GM19468 (cell line): Measurements from ENCODE around the gene RAI2.

Experiments used
- ATAC-seq: cut with Tn5 transposase; IDR thresholded peaks from one replicate; pipeline ENCODE4 v1.9.1; 2021; ENCODE audit warnings: mild to moderate bottlenecking, moderate library complexity, moderate number of reproducible peaks; ENCODE audit not compliant: unreplicated experiment; ENCODE audit errors: extremely low read depth

The RAI2 gene

GRCh38 chrX:17860811-17861488 is at the start of gene RAI2:
Gene RAI2 (minus strand): TSS chrX:17861298. CDS start chrX:17802010, 59,288 bp downstream.
- ATAC-seq, result no peak

GRCh38 chrX:17888421-17888820 is 27.3 kb upstream of the RAI2 start:
- ATAC-seq, result no peak

GRCh38 chrX:17882680-17883079 is 21.6 kb upstream of the RAI2 start:
- ATAC-seq, result no peak

GRCh38 chrX:17878028-17878670 is 17.1 kb upstream of the RAI2 start:
- no peak for ATAC-seq

GRCh38 chrX:17876135-17876534 is 15.0 kb upstream of the RAI2 start:
- no peak for ATAC-seq

- ATAC-seq, result no peak
Observed at GRCh38 chrX:17869580-17869979, 8.5 kb upstream of the RAI2 start.

GRCh38 chrX:17861489-17862011 is 452 bp upstream of the RAI2 start:
- no peak for ATAC-seq

GRCh38 chrX:17860179-17860780 is 818 bp downstream of the RAI2 start:
- ATAC-seq, result no peak

GRCh38 chrX:17859609-17860178 is 1.4 kb downstream of the RAI2 start:
- ATAC-seq, result no peak

- ATAC-seq, result no peak
Observed at GRCh38 chrX:17854531-17854930, 6.6 kb downstream of the RAI2 start.

GRCh38 chrX:17854069-17854468 is 7.0 kb downstream of the RAI2 start:
- ATAC-seq, result no peak

GRCh38 chrX:17851874-17852273 is 9.2 kb downstream of the RAI2 start:
- ATAC-seq, result no peak

GRCh38 chrX:17848545-17849265 is 12.4 kb downstream of the RAI2 start:
- no peak for ATAC-seq

- no peak for ATAC-seq
Observed at GRCh38 chrX:17846045-17846444, 15.1 kb downstream of the RAI2 start.

GRCh38 chrX:17844236-17844635 is 16.9 kb downstream of the RAI2 start:
- ATAC-seq, result no peak

GRCh38 chrX:17842769-17843525 is 18.2 kb downstream of the RAI2 start:
- ATAC-seq, result no peak

- ATAC-seq, result no peak
Observed at GRCh38 chrX:17839269-17839668, 21.8 kb downstream of the RAI2 start.

GRCh38 chrX:17836830-17837229 is 24.3 kb downstream of the RAI2 start:
- ATAC-seq, result no peak

- ATAC-seq, result no peak
Observed at GRCh38 chrX:17833954-17834353, 27.1 kb downstream of the RAI2 start.

GRCh38 chrX:17831255-17831654 is 29.8 kb downstream of the RAI2 start:
- ATAC-seq, result no peak
